Effector memory CD4-positive, alpha-beta T cell (primary cell): ENCODE results near the gene PRUNE2.

Experiments
- DNase-seq, 3 donors: peaks; one replicate each; pipeline ENCODE4 v3.0.0-alpha.2; 2020
- H3K27ac ChIP-seq: 2 replicates; pipeline ENCODE4 v1.7.0; 2013; ENCODE audit warnings: mild to moderate bottlenecking, low read length, moderate library complexity; ENCODE audit not compliant: insufficient read depth, poor library complexity, severe bottlenecking
- H3K27me3 ChIP-seq: replicated peaks from 2 replicates; pipeline ENCODE4 v1.7.0; 2013; ENCODE audit warnings: mild to moderate bottlenecking, low read length; ENCODE audit not compliant: insufficient read depth, control insufficient read depth, poor library complexity, severe bottlenecking
- H3K36me3 ChIP-seq: 2 replicates; pipeline ENCODE4 v1.7.0; 2013; ENCODE audit warnings: mild to moderate bottlenecking, low read length, moderate library complexity; ENCODE audit not compliant: control insufficient read depth, insufficient read depth
- H3K4me1 ChIP-seq: 2 replicates; pipeline ENCODE4 v1.7.0; 2013; ENCODE audit warnings: low read length, mild to moderate bottlenecking; ENCODE audit not compliant: control insufficient read depth, insufficient read depth, poor library complexity, severe bottlenecking
- H3K4me3 ChIP-seq: 2 replicates; pipeline ENCODE4 v1.7.0; 2013; ENCODE audit warnings: low read length, low read depth, mild to moderate bottlenecking; ENCODE audit not compliant: insufficient read depth, poor library complexity, severe bottlenecking
- H3K9me3 ChIP-seq: 2 replicates; pipeline ENCODE4 v1.7.0; 2013; ENCODE audit warnings: mild to moderate bottlenecking, low read length, moderate library complexity; ENCODE audit not compliant: control insufficient read depth

The PRUNE2 gene

DNA sequence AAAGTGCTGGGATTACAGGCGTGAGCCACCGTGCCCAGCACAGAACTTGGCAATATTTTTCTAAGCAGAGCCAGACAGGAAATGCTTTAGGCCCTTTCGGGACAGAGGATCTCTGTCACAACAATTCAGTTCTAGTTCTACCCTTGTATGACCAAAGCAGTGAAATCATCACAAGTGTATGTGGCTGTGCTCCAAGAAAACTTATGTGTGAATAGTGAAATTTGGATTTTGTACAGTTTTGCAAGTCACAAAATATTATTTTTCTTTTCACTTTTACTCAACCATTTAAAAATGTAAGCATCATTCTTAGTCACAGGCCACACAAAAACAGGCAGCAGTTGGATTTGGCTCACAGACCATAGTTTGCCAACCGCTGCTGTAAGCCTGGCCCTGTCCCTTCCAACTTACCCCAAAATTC is 20.4 kb upstream of the PRUNE2 start:
- Histone ChIP-seq H3K4me1 (no peaks in the 10 kb centered on the region), H3K9me3 (no peaks in the 10 kb centered on the region), H3K4me3 (no peak overlapping the region), H3K36me3 (no peaks in the 10 kb centered on the region), H3K27me3 (no peaks in the 10 kb centered on the region), H3K27ac (no peak overlapping the region)
- no peak for DNase-seq

DNA sequence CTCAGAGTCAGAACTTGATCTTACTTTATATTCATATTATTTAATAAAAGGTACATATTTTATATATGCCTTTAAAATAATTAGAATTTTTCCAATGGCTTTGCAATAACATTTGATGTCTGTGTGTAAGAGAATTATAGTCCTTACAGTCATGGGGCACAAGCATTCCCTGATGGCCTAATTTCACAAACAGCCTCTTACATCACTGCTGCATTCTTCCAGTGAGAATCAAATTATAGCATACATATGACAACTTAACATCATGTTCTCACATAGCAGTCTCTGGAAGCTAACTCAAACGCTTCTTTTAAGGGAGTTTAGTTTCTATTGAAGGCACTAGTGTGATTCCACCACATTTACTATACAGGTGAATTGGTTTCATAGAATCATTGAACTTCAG is 15.3 kb upstream of the PRUNE2 start:
- DNase-seq = no peak
- no peaks in the 10 kb centered on the region for H3K36me3 ChIP-seq
- no peaks in the 10 kb centered on the region for H3K4me1 ChIP-seq
- H3K9me3 ChIP-seq = no peaks in the 10 kb centered on the region
- H3K27me3 ChIP-seq = no peaks in the 10 kb centered on the region
- H3K4me3 ChIP-seq = no peak overlapping the region
- H3K27ac ChIP-seq = no peak overlapping the region

- no peaks in the 10 kb centered on the region for H3K27me3 ChIP-seq
- DNase-seq = no peak
- no peak overlapping the region for H3K27ac ChIP-seq
Measured at GRCh38 chr9:76917299-76917698, 11.4 kb upstream of the PRUNE2 start.

DNA sequence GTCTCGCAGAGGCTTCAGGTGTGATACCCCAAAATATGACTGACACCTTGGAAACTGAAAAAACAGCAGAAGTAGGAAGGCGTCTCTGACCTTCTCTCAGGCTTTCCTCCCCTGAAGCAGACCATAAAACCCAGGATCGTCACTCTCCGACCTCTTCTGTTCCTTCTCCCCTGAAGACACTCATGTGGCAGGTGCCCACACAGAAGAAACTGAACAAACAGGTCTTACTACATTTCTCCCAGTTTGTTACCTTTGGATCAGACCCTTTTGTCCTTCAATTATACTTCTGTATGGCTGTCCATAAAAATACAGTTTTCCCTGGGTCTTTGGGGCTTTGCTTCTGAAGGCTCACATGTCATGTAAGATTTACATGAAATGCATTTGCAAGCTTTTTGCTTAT is 10.3 kb upstream of the PRUNE2 start:
- DNase-seq = no peak

More at GRCh38 chr9:76917299-76917698, 11.4 kb upstream of the PRUNE2 start:
- no peaks in the 10 kb centered on the region for H3K4me1 ChIP-seq
- no peaks in the 10 kb centered on the region for H3K9me3 ChIP-seq
- H3K36me3 ChIP-seq = no peaks in the 10 kb centered on the region
- no peak overlapping the region for H3K4me3 ChIP-seq

GRCh38 chr9:76913467-76913866 is 7.6 kb upstream of the PRUNE2 start:
- H3K27me3 ChIP-seq = no peaks in the 10 kb centered on the region
- DNase-seq = no peak
- H3K36me3 ChIP-seq = no peaks in the 10 kb centered on the region
- H3K9me3 ChIP-seq = no peaks in the 10 kb centered on the region
- H3K4me3 ChIP-seq = no peak overlapping the region
- H3K4me1 ChIP-seq = no peaks in the 10 kb centered on the region
- H3K27ac ChIP-seq = no peak overlapping the region

More for the DNA sequence above, 10.3 kb upstream of the PRUNE2 start:
- no peak overlapping the region for H3K27ac ChIP-seq
- no peaks in the 10 kb centered on the region for H3K4me1 ChIP-seq
- H3K27me3 ChIP-seq = no peaks in the 10 kb centered on the region
- no peaks in the 10 kb centered on the region for H3K36me3 ChIP-seq
- H3K4me3 ChIP-seq = no peak overlapping the region
- no peaks in the 10 kb centered on the region for H3K9me3 ChIP-seq

DNA sequence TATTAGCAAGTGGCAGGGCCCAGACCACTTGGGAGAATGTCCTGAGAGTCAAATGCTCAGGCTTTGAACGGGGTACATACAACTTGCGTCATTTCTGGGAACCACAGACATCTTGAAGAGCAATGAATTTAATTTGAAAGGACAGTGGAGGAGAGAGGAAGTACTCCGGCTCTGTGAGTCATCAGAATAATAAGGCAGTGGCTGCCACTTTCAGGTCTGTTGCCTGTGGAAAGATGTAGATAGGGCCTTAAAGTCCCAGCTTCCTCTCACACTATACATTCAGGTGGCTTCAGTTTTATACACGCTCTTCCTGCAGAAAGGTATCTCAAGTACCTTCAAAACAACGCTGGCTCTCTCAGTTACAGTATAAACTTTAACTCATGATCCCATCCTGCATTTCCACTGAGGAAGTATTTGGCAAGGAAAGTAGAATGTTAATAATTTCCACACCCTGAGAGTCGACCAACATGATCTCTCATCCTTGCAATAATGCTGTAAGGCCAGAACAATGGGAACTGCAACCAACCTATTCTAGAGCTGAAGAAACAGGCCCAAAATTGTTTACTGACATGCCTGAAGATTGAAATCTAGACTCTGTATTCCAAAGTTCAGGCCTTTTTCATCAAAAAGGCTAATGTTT is 6.8 kb upstream of the PRUNE2 start:
- H3K4me3 ChIP-seq = no peak overlapping the region
- no peaks in the 10 kb centered on the region for H3K9me3 ChIP-seq
- DNase-seq = no peak
- H3K4me1 ChIP-seq = no peaks in the 10 kb centered on the region
- H3K27me3 ChIP-seq = no peaks in the 10 kb centered on the region
- H3K27ac ChIP-seq = no peak overlapping the region
- no peaks in the 10 kb centered on the region for H3K36me3 ChIP-seq

GRCh38 chr9:76911971-76912370 is 6.1 kb upstream of the PRUNE2 start:
- no peak overlapping the region for H3K27ac ChIP-seq
- no peaks in the 10 kb centered on the region for H3K36me3 ChIP-seq
- H3K4me3 ChIP-seq = no peak overlapping the region
- no peak for DNase-seq
- no peaks in the 10 kb centered on the region for H3K4me1 ChIP-seq
- H3K9me3 ChIP-seq = no peaks in the 10 kb centered on the region
- no peaks in the 10 kb centered on the region for H3K27me3 ChIP-seq

GRCh38 chr9:76910861-76911260 is 4.9 kb upstream of the PRUNE2 start:
- Histone ChIP-seq H3K36me3 (no peaks in the 10 kb centered on the region), H3K4me1 (no peaks in the 10 kb centered on the region), H3K9me3 (no peaks in the 10 kb centered on the region), H3K27me3 (no peaks in the 10 kb centered on the region), H3K4me3 (no peak overlapping the region), H3K27ac (no peak overlapping the region)
- no peak for DNase-seq

GRCh38 chr9:76906647-76906975 is 697 bp upstream of the PRUNE2 start:
- Histone ChIP-seq H3K4me1 (no peaks in the 10 kb centered on the region), H3K9me3 (no peaks in the 10 kb centered on the region), H3K27me3 (no peaks in the 10 kb centered on the region), H3K4me3 (no peak overlapping the region), H3K36me3 (no peaks in the 10 kb centered on the region), H3K27ac (no peak overlapping the region)
- DNase-seq = no peak

DNA sequence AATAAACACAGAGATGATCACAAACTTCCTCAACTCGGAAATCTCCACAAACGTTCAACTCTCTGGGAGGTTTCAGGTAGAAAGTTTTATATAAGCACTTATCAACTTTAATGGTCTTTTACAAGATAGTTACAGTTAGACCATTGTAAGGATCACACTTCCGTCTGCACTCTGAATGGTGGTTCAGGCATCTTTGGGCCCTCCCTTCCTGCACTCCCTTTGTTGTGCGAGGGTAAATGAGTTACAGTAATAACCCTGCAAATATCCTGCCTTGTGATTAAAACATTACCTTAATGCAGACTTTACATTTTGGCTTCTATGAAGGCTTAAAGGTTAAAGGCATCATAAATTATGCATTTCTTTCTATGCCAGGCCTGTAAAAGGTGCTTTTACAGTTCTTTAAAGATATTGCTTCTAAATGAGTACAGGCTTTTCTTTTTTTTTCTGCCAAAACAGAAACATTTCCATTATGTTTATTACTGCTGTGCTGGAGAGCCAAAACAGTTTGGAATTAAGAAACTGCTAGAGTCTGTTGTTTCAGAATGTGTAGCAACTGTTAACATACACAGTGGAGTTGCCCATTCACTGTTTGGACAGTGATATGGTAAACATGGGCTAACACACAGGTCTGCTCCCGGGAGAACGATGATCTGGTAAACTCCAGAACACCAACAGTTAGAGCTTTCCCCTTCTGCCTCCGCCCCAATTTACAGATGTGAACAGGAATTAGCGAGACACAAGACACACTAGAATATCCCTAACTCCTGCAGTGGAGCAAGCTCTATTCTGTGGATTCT is 1.1 kb downstream of the PRUNE2 start:
- no peaks in the 10 kb centered on the region for H3K4me1 ChIP-seq
- DNase-seq = no peak
- no peaks in the 10 kb centered on the region for H3K27me3 ChIP-seq
- H3K36me3 ChIP-seq = no peaks in the 10 kb centered on the region
- no peak overlapping the region for H3K27ac ChIP-seq
- H3K4me3 ChIP-seq = no peak overlapping the region
- H3K9me3 ChIP-seq = no peaks in the 10 kb centered on the region
